HT-29 (cell line): Measurements from ENCODE around the gene CLRN3. TPM values are rescaled to one million over a fixed set of nuclear protein-coding genes. Genes with fewer than 3 reads are reported as not detected.

Source experiments
- DNase-seq: peaks from one replicate; pipeline ENCODE4 v3.0.0-alpha.2; 2015; ENCODE audit warnings: low spot score
- total RNA-seq: library from RNA; depleted of rRNA; stranded (reverse); fragments of >200 nt; shearing (Covaris generic); gene quantifications from 2 replicates; pipeline ENCODE4 v1.2.3, GENCODE V29; 2014; rRNA removed

Gene CLRN3, protein sequence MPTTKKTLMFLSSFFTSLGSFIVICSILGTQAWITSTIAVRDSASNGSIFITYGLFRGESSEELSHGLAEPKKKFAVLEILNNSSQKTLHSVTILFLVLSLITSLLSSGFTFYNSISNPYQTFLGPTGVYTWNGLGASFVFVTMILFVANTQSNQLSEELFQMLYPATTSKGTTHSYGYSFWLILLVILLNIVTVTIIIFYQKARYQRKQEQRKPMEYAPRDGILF
- total RNA-seq, result 17.7 and 21.5 TPM in 2 replicates

DNA sequence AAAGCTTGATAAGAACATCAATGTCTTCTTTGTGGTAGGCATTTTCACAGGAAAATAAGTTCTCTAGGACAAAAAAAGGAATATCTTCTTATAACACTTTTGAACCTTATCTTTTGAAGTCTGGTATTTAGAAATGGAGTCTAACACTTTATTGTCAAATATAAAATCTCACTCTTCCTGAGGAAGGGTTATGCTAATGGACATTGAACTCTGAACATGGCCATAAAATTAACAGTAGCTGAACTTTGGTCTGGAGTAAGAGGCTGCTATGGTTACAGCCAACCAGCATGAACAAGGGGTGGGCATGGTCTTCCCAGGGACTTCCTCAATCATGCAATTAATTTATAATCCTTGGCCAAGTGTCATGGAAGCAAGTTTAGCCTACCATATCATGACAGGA, at the start of gene CLRN3:
Gene CLRN3, minus strand, starts transcription at position 199 of the 400 bp plus-strand sequence. Its CDS starts 157 bp downstream, at position 42.
- DNase-seq, result peak; percentile 80

DNA sequence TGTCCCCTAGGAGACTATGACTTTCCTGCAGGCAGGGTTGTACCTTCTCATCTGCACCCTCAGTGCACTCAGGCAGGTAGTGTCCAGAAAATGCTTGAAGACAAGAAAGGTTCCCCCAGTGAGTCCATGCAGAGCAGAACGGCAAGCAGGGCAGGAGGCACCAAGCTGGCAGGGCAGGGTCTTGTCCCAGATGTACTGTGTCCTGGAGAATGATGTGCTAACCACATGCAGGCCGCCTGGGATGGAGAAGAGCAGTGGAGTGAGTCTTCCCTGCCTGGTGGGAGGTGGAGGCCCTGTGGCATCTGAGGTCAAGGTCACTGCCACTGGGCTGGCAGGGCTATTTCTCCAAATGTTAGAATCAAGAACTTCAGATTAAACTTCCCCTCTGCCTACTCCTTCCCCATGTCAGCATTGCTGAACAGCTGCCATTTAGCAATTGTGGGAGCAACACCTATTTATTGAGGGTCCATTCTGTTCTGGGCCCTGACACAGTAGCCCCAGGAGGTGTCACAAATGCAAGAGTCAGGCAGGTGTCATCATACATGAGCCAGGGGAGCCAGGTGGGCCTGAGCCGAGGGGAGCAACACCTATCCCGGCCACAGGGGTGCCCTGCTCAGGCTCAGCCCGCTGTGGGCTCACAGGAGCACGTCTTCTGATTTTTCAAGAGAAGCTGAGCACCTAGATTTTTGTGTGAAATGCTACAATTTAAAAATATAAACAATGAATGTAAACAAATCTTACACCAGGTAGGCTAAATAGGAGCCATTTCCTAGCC, 48.3 kb upstream of the CLRN3 start:
- DNase-seq, result no peak

DNA sequence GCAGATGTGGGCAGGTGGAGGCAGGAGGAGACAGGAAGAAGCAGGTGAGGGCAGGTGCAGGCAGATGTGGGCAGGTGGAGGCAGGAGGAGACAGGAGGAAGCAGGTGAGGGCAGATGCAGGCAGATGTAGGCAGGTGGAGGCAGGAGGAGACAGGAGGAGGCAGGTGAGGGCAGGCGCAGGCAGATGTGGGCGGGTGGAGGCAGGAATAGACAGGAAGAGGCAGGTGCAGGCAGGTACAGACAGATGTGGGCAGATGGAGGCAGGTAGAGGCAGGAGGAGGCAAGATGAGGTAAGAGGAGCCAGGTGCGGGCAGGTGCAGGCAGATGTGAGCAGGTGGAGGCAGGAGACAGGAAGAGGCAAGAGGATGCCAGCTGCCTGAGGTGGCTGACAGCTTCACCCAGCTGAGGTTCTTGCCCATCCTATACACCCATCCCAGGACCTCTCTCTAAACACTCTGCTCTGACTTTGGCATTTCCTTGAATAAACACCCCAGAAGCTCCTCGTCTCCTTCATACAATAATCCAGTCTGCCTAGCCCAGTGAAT, 47.1 kb upstream of the CLRN3 start:
- no peak for DNase-seq

DNA sequence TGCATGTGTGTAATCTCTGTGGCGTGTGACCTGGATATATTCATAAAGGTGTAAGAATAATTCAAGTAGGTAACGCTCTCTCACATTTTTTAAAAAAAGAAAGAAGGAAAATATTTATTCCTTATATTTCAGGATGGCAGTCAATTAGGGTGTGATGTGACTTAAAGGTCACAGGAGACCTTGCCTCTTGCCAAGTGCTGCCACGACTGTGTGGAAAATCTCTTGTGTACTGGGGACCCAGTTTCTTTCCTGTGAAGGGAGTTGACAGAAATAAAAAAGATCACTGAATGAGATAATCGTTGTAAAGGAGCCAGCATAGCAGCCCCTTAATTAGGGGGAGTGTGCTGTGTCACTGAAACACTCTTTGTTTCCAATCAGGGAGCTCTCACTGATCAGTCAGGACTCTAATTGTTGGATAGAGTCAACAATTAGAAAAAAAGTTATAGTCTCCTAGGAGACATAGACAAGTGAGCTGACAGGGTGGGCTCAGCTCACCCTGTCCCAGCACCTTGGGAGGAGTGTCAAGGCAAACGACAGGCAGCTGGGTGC, 45.2 kb upstream of the CLRN3 start:
- no peak for DNase-seq

DNA sequence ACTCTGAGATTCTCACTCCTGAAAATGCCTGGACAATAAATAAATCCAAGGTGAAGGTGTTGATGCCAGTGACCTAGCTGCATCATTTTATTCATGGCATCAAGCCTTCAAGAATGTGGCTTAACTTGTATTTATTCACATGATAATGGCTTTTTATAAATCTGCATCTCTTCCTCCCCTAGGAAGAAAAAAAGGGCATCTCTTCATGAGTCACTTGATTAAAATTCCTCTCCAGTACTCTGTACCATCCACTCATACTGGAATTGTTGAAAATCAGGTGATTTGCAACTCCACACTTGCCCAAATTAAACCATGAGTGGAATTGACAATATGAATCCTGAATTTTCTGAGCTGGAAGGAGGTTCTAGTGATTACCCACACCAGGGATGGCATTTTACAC, 44.3 kb upstream of the CLRN3 start:
- DNase-seq, result no peak

DNA sequence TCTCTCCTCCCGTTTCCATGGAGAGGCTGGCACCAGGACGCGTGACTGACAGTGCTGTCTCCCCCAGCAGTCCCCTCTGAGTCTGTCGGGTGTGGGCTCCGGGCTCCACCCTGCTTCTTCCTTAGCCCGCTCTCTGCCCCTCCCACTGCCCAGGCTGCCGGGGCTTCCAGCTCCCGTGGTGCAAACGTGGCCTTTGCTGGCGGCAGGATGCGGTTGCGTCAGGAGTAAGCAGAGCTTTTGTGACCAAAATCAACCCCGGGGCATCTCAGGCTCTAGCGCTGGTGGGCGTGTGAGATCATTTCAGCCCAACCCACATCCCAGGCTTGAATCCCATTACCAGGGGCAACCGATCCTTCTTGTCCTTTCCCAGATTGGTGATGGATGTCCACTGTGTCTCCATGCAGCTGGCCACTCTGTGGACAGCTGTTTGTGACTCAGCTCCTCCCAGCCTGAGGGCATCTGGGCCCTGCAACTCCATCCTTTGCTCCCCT, 42.4 kb upstream of the CLRN3 start:
- no peak for DNase-seq

DNA sequence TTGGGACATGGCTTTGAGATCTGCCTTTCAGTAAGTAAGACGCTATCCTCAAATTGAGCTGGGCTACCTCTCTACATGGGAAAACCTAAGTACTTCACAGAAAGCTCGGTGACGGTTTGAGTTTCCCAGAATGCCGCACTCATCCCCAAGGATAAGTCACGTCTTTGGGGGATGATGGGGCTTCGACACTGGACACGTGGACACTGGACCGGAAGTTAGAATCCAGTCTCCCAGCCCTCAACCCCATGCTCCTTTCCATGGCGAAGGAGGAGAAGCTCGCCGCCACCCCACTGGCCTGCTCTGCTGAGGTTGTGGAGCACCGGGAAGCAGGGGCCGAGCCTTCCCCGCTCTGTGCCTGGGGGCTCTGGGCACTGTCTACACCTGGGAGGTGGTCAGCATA, 41.6 kb upstream of the CLRN3 start:
- DNase-seq, result no peak

DNA sequence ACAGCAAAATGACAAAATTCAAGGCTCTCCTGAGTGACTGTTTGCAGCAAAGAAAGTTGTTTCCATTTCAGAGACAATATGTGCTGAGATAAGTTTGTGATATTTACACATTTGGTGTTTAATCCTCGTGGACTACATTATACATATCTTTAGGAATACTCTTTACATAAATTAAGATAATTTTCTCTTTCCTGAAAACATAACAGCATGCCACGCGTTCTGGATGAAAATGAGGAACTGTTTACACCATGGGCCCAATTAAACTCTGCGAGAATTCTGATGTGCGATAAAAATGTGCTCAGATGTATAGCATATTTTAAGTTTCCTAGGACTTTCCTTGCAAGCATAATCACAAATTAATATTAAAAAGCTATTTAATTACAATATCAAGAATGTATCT, 40.5 kb upstream of the CLRN3 start:
- DNase-seq, result no peak

DNA sequence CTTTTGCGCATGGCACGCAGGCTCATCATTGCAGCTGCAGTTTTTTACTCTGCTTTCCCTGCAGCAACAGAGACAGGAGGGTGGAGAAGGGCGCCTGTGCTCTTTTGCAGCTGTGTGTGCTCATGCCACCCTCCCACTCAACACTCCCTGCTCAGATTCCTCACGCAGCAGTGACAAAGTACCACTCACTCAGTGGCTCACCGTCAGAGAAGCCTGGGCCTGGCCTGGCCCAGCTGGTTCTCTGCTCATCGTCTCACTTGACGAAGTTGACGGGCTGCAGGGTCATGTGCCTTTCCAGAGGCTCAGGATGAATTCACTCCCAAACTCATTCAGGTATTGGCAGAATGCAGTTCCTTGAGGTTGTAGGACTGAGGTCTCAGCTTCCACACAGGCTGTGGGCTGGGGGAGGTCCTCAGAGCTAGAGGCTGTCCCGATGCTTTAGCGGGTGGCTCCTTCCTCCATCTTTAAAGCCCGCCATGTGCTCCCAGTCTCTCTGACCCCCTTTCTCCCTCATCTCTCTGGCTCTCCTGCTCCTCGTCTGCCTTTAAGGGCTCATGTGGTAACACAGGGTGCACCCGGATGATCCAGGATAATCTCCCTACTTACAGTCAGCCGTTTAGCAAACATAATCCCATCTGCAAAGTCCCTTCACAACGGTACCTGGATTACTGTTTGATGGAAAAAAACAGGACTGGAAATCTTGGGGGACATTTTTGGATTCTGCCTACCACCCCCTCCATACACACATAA, 40.0 kb upstream of the CLRN3 start:
- no peak for DNase-seq

DNA sequence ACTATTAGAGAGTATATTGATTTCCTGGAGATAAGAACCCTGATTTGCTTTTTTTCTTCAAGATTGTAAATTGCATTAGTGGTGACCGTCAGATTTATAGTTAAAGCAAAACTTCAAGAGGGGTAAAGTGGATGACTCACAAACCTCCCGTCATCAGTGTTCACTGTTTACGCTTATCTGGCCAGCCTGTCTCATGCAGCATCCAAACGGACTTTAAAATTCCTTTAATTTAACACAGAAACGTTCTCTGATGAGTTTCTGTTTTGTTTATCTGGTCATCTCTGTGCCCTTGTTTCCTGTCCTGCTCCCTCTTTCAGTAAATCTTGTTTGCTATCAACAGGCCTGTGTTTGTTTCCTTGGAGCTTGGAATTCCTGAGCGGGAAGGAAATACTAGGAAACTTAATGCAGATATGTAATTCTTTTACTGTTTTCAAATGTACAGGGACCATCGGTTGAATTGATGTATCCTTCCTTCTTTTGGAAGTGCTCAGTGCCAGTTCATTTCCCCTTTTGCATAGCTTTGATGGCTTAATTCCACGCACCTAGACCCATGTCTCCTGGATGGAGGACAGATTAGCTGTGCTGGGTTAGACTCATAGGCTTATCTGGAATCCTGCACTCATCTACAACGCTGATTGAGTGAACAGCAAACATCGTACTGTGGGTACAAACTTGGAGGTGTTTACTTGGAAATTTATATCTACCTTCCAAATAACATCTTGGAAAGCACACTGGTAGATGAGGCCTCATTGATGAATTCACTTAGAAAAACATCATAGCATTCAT, 35.5 kb upstream of the CLRN3 start:
- peak; percentile 5 for DNase-seq

DNA sequence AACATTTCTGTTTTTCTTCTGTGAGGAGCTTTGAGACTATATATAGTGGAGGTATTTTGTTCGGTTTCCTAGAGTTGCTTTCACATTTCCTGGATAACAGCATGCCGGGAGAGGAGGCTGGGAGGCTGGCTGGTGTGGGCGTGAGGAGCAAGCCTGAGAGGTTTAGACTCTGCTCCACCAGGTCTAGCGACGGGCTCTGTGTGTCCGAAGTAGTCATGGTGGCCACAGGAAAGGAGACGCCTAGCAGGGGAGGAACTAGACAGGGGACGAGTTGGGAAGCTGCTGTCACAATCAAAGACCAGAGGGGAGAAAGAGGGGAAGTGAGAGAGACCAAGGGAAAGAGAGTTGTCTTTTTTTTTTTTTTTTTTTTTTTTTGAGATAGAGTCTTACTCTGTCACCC, 33.7 kb upstream of the CLRN3 start:
- DNase-seq, result no peak

DNA sequence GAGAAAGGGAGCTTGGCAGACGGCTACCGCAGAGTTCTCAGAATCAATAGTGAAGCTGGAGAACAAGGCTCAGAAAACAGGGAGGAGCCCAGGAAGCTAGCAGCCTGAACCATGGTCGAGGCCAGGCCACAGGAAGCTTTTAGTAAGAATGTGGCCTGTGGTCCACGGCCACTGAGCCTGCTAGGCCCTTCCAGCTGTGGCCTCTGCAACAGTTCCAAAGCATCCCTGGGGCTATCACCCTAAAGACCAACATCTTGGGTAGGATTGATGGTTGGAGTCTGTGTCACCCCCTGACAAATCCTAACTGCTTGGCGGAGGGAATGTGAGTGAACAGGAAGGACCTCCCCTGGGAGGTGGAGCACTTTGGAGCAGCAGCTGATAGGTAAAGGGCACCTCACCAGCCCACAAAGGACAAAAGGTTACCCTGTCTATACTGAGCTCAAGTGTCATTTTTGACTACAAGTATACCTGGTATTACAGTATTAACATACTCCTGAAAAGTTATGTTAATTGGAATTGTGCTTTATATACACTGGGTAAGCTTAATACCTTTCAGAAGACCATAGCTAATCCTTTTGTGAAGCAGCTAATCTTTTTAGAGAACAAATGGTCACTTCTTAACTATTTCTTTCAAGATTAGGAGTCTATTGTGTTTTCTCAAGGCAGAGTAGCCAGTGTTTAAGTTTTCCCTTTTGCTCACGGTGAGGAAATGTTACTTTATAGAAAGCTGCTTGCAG, 32.9 kb upstream of the CLRN3 start:
- DNase-seq, result no peak

DNA sequence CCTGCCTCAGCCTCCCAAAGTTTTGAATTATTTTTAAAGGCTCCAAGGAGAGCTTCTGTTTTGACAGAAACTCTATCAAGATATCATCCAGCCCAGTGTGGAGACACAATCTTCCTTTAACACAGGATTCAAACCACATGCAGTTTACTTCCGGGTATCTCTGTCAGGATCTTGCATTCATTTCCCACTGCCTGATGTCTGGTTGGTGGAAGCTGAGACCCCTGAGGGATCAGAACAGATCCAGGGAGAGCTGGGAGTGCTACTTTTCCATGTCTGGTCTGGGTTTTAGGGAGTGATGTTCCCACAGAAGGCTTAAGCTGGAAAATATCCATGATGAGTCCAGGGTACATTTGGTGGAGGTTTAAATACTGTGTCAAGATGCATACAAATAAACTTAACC, 30.9 kb upstream of the CLRN3 start:
- DNase-seq, result no peak

DNA sequence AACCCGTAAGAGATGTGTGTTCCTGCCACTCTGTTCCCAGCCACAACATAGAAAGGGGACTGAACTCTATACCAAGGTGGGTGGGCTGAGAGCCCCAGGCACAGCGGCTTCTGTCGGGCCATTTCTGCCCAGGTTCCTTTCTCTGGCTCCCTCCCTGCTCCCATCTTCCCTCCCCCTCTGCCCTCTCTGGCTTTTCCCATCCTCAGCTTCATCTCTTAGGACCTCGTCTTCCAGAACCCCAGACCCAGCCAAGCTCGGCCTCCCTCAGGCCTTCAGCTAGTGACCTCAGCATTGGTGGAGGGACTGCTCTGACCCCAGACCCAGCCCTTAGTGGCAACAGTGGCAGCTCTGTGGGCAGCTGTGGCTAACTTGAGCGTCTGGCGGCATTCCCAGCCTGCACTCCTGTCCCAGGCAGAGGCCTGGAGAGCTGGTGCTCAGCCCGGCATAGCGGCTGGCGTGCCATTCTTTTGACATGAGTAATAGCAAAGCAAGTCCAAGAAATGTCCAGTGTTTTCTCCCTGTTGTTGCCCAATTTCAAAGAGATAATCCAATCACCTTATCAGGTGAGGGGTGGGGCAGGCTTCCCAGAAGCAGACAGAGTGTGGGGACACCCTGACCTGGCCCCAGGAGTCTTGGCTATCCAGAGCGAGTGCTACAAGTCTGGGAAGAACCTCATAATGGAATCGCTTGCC, 30.1 kb upstream of the CLRN3 start:
- peak; percentile 77 for DNase-seq

DNA sequence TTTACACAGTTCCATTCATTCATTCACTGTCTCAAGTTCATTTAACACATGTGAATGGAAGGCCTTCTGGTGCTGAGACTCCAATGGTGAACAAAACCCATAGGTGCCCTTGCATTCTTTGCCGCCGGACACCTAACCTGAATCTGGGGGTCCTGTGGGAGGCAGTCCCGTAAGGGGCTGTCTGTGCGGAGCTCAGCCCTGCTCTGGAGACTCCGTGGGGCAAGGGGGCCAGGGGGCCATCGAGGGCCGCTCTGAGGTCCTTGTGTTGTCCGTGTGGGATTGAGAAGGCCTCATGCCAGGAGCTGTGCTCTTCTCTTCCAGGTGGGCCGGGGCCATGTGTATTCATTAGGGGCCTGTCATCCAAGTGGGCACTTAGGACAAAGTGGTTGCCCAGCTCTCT, 29.5 kb upstream of the CLRN3 start:
- DNase-seq, result no peak

DNA sequence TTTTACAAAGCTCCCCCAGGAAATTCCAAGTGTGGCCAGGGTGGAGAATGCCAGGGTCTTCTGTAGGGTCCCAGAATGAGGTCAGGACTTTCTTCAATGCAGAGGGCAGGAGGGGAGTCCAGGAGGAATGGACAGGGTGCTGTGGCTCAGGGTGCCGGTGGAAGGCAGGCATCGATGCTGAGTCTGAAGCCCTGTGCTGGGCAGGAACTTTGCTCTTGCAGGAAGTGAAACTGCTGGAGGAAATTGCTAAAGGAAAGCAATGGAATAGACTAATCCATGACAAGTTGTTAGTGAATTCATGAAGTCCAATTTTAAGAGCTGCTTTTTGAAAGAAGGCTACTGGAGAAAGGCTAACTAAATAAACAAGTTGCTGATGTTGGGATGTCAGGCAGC, 29.0 kb upstream of the CLRN3 start:
- no peak for DNase-seq

DNA sequence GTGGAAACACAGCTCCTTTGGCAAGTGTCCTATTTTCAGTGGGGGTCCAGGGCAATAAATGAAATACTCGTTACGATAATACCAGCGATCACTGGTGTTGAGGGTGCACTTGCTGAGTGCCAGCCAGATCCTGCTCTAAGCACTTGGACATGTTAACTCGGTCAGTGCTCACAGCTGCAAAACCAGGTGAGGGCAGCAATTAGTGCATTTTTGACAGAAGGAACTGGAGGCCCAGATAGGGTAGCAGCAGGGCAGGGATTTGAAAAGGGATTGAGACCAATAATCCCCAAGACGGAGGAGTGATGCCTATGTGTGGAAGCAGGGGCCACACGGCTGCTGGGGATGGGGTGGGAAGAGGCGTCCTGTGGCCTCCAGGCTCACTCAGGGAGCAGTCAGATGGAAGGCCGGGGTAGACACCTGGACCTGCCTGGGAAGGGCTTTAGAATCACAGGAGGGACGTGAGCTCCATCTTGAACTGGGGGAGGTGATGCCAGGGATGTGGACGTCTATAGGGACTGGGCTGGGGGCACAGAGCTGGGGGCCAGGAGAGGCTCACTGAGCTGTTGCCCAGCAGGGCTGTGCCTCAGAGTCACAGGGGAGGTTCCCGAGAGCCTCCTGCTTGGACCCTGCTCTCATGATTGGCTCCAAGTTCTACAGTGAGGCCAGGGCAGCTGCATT, 28.5 kb upstream of the CLRN3 start:
- DNase-seq, result no peak

DNA sequence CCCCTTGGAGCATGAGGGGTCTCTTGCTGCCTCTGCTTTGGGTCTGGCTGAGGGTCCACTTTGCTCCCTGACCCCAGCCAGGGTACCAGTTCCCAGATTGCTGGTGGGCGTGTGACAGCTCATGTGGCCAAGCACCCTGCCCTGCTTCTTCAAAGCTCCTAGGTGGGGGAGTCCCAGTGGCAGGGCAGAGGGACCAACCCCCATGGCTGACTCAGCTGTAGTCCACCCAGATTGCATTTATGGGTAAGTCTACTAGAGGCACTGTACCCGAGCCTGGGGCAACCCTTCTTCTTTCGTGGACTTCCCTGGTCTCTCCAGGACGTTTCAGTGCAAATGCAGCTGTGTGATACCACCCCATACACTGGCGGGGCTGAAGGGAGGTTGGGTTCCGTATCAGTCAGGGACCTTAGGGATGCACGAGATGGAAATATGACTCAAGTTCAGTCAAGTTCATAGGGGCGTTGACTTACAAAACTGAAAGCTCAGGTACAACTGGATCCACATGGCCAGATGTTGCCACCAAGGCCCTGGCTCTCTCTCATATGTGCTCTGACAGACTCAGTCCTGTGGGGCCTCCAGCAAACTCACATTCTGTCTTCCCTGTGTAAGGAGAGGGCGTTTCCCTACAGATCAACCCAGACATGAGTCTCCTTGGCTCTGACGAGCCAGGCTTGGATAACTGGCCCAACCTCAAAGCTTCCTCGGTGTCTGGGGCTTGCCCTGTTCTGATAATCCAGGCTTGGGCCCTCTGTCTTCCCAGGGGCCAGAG, 27.7 kb upstream of the CLRN3 start:
- no peak for DNase-seq
